H9 (cell line): ENCODE results near the gene MT1X. TPM values are rescaled to one million over a fixed set of nuclear protein-coding genes. Genes with fewer than 3 reads are reported as not detected.

Experiments used
- DNase-seq: peaks from one replicate; pipeline ENCODE4 v3.0.0-alpha.2; 2017
- H2AFZ ChIP-seq: one replicate; pipeline ENCODE4 v1.6.1; 2013; ENCODE audit warnings: mild to moderate bottlenecking, low read length, control low read depth, moderate library complexity
- H2AK5ac ChIP-seq: 2 replicates; pipeline ENCODE4 v1.6.1; 2013; ENCODE audit warnings: low read length, control low read depth, mixed read lengths; ENCODE audit not compliant: insufficient read length
- H2BK120ac ChIP-seq: one replicate; pipeline ENCODE4 v1.6.1; 2013; ENCODE audit warnings: low read depth, mild to moderate bottlenecking, low read length, control low read depth, inconsistent platforms; ENCODE audit not compliant: poor library complexity, severe bottlenecking
- H2BK12ac ChIP-seq: 2 replicates; pipeline ENCODE4 v1.6.1; 2013; ENCODE audit warnings: low read length, control low read depth, mixed read lengths, low read depth; ENCODE audit not compliant: insufficient read length
- H2BK15ac ChIP-seq: 2 replicates; pipeline ENCODE4 v1.6.1; 2013; ENCODE audit warnings: low read depth, low read length, control low read depth
- H2BK20ac ChIP-seq: one replicate; pipeline ENCODE4 v1.6.1; 2013; ENCODE audit warnings: low read depth, mild to moderate bottlenecking, low read length, control low read depth, inconsistent platforms; ENCODE audit not compliant: poor library complexity, severe bottlenecking
- H2BK5ac ChIP-seq: 2 replicates; pipeline ENCODE4 v1.6.1; 2013; ENCODE audit warnings: low read length, control low read depth, mixed read lengths; ENCODE audit not compliant: insufficient read length
- H3K14ac ChIP-seq: 2 replicates; pipeline ENCODE4 v1.6.1; 2013; ENCODE audit warnings: low read length, control low read depth; ENCODE audit not compliant: insufficient read depth
- H3K18ac ChIP-seq: 2 replicates; pipeline ENCODE4 v1.6.1; 2013; ENCODE audit warnings: low read depth, mild to moderate bottlenecking, mixed read lengths, low read length, control low read depth; ENCODE audit not compliant: insufficient read length
- H3K23ac ChIP-seq: 2 replicates; pipeline ENCODE4 v1.6.1; 2013; ENCODE audit warnings: low read length, control low read depth, mixed read lengths, low read depth; ENCODE audit not compliant: insufficient read length
- H3K23me2 ChIP-seq: 2 replicates; pipeline ENCODE4 v1.6.1; 2013; ENCODE audit warnings: low read depth, mild to moderate bottlenecking, mixed read lengths, low read length, control low read depth; ENCODE audit not compliant: insufficient read length, poor library complexity, severe bottlenecking
- H3K27ac ChIP-seq: 2 replicates; pipeline ENCODE4 v1.5.1; 2013; ENCODE audit warnings: low read length, control low read depth, mixed read lengths, low read depth; ENCODE audit not compliant: insufficient read length
- H3K27me3 ChIP-seq: 2 replicates; pipeline ENCODE4 v1.6.1; 2013; ENCODE audit warnings: low read length, control low read depth, inconsistent platforms; ENCODE audit not compliant: insufficient read depth
- H3K4ac ChIP-seq: 2 replicates; pipeline ENCODE4 v1.6.1; 2013; ENCODE audit warnings: low read depth, mild to moderate bottlenecking, control low read depth, inconsistent platforms, low read length, moderate library complexity
- H3K4me1 ChIP-seq: 2 replicates; pipeline ENCODE4 v1.6.1; 2013; ENCODE audit warnings: low read length, control low read depth, inconsistent platforms; ENCODE audit not compliant: insufficient read depth
- H3K4me2 ChIP-seq: 2 replicates; pipeline ENCODE4 v1.6.1; 2013; ENCODE audit warnings: low read length, control low read depth, mixed read lengths; ENCODE audit not compliant: insufficient read length, insufficient read depth
- H3K56ac ChIP-seq: 2 replicates; pipeline ENCODE4 v1.6.1; 2013; ENCODE audit warnings: low read depth, mild to moderate bottlenecking, mixed read lengths, low read length, control low read depth; ENCODE audit not compliant: insufficient read length
- H3K79me1 ChIP-seq: 2 replicates; pipeline ENCODE4 v1.6.1; 2013; ENCODE audit warnings: low read depth, mild to moderate bottlenecking, moderate library complexity, low read length, control low read depth, inconsistent platforms; ENCODE audit not compliant: insufficient read depth, poor library complexity, severe bottlenecking
- H3K79me2 ChIP-seq: 2 replicates; pipeline ENCODE4 v1.6.1; 2013; ENCODE audit warnings: low read length, control low read depth, inconsistent platforms; ENCODE audit not compliant: insufficient read depth
- H3K9ac ChIP-seq: 2 replicates; pipeline ENCODE4 v1.6.1; 2013; ENCODE audit warnings: low read length, control low read depth, mixed read lengths; ENCODE audit not compliant: insufficient read length; ENCODE audit errors: extremely low read depth
- H3K9me3 ChIP-seq: one replicate; pipeline ENCODE4 v1.6.1; 2013; ENCODE audit warnings: low read depth, low read length, inconsistent platforms; ENCODE audit not compliant: control insufficient read depth
- H3T11ph ChIP-seq: one replicate; pipeline ENCODE4 v1.6.1; 2013; ENCODE audit warnings: mild to moderate bottlenecking, low read length, control low read depth, inconsistent platforms
- H4K20me1 ChIP-seq: one replicate; pipeline ENCODE4 v1.6.1; 2013; ENCODE audit not compliant: control insufficient read depth, insufficient read length, insufficient read depth
- H4K5ac ChIP-seq: 2 replicates; pipeline ENCODE4 v1.6.1; 2013; ENCODE audit warnings: low read depth, mild to moderate bottlenecking, mixed read lengths, low read length, control low read depth; ENCODE audit not compliant: insufficient read length
- H4K8ac ChIP-seq: replicated peaks from 2 replicates; pipeline ENCODE4 v1.6.1; 2013; ENCODE audit warnings: low read length, control low read depth, mixed read lengths, low read depth; ENCODE audit not compliant: insufficient read length
- H4K91ac ChIP-seq: 2 replicates; pipeline ENCODE4 v1.6.1; 2013; ENCODE audit warnings: low read depth, mild to moderate bottlenecking, moderate library complexity, mixed read lengths, low read length, control low read depth; ENCODE audit not compliant: insufficient read length
- H3K27ac Mint-ChIP-seq, 3 experiments: 2 replicates in 2 of 3; 3 replicates in 1 of 3; pipeline ENCODE4 v1.8.0; 2020 to 2021; ENCODE audit warnings: mixed read lengths in 3 of 3, mild to moderate bottlenecking in 1 of 3, moderate library complexity in 1 of 3
- H3K27me3 Mint-ChIP-seq: 2 replicates; pipeline ENCODE4 v1.8.0; 2021; ENCODE audit warnings: low read depth, mild to moderate bottlenecking, moderate library complexity, mixed read lengths
- H3K36me3 Mint-ChIP-seq, 3 experiments: 2 replicates in 2 of 3; 3 replicates in 1 of 3; pipeline ENCODE4 v1.8.0; 2020 to 2021; ENCODE audit warnings: low read depth in 3 of 3, mixed read lengths in 3 of 3; ENCODE audit not compliant: insufficient read depth in 1 of 3
- H3K4me1 Mint-ChIP-seq, 2 experiments: 2 replicates each; pipeline ENCODE4 v1.8.0; 2020; ENCODE audit warnings: mixed read lengths in 2 of 2
- H3K4me3 Mint-ChIP-seq, 2 experiments: 2 replicates in 1 of 2; 3 replicates in 1 of 2; pipeline ENCODE4 v1.8.0; 2020 to 2021; ENCODE audit warnings: mild to moderate bottlenecking in 2 of 2, mixed read lengths in 2 of 2, moderate library complexity in 1 of 2
- H3K9me3 Mint-ChIP-seq, 2 experiments: 2 replicates in 1 of 2; 3 replicates in 1 of 2; pipeline ENCODE4 v1.8.0; 2020; ENCODE audit warnings: mild to moderate bottlenecking in 2 of 2, mixed read lengths in 2 of 2, moderate library complexity in 1 of 2
- CTCF ChIP-seq: fragments of 200-600 bp; sonication (generic); conservative IDR thresholded peaks from 3 replicates; pipeline ENCODE4 v1.8.0; 2021; ENCODE audit warnings: antibody characterized with exemption, mild to moderate bottlenecking
- WGBS: extraction: QIAGEN DNeasy Blood & Tissue Kit; methylation state at CpG from one replicate; pipeline ENCODE4 v1.1.7; 2013; ENCODE audit warnings: missing lambda C conversion rate, low lambda C conversion rate, mixed read lengths; ENCODE audit not compliant: insufficient read length; ENCODE audit errors: extremely low coverage; 5-methylcytosine and 5-hydroxymethylcytosine counted together
- total RNA-seq: library from RNA; stranded (reverse); gene quantifications from 2 replicates; pipeline ENCODE4 v1.2.1, GENCODE V29; 2021

MT1X gene
- total RNA-seq, 1 experiment from 2014 or later, result 32.1 TPM

- H2AK5ac ChIP-seq, result no peak overlapping the region
- H3K23me2 ChIP-seq, result peaks cover 6% of the 10 kb centered on the region
- H3K56ac ChIP-seq, result no peak overlapping the region
- Mint-ChIP-seq H3K27ac (no peak overlapping the region), H3K4me3 (no peak overlapping the region), H3K27me3 (peaks cover 41% of the 10 kb centered on the region), H3K4me1 (peaks cover 23% of the 10 kb centered on the region in 2 experiments), H3K36me3 (peaks cover 3 to 13% (median 8%) of the 10 kb centered on the region in 3 experiments; a peak in 6 of 7 replicates), H3K9me3 (peaks cover 9 to 11% of the 10 kb centered on the region in 2 experiments)
- H4K5ac ChIP-seq, result no peak overlapping the region
- no CpG with 5 or more reads among the region's 7 CpGs for whole genome bisulfite sequencing
- no peak overlapping the region for H4K91ac ChIP-seq
- no peaks in the 10 kb centered on the region for H3K27me3 ChIP-seq
- H3K4ac ChIP-seq, result no peak overlapping the region
- H2BK120ac ChIP-seq, result no peak overlapping the region
- no peak for TF ChIP-seq CTCF
- H2BK20ac ChIP-seq, result no peak overlapping the region
- H2BK15ac ChIP-seq, result no peak overlapping the region
- H3T11ph ChIP-seq, result no peak overlapping the region
- no peaks in the 10 kb centered on the region for H3K9me3 ChIP-seq
- H3K4me2 ChIP-seq, result no peak overlapping the region
- H4K8ac ChIP-seq, result no peak overlapping the region
- H3K27ac ChIP-seq, result no peak overlapping the region
- H3K14ac ChIP-seq, result no peak overlapping the region
- no peak for DNase-seq
- no peak overlapping the region for H3K9ac ChIP-seq
- no peak overlapping the region for H3K23ac ChIP-seq
- no peak overlapping the region for H2BK12ac ChIP-seq
- H2AFZ ChIP-seq, result no peak overlapping the region
- H3K79me2 ChIP-seq, result no peaks in the 10 kb centered on the region
- no peaks in the 10 kb centered on the region for H3K4me1 ChIP-seq
- H2BK5ac ChIP-seq, result no peak overlapping the region
- H3K79me1 ChIP-seq, result no peaks in the 10 kb centered on the region
- H3K18ac ChIP-seq, result no peak overlapping the region
- H4K20me1 ChIP-seq, result no peaks in the 10 kb centered on the region
Measured at GRCh38 chr16:56686758-56687157, 4.5 kb downstream of the MT1X start.
